AG04450 (cell line): ENCODE measurements around the gene CENPV. TPM values are rescaled to one million over a fixed set of nuclear protein-coding genes. Genes with fewer than 3 reads are reported as not detected.
A peak's percentile ranks its signal among the peaks of the same experiment; 100 is the strongest.

Experiments
- CTCF ChIA-PET: fragments of 300-600, 350-600 bp; formaldehyde crosslinking; extraction: SDS; loops from one replicate; lab custom pipeline; 2022; ENCODE audit warnings: antibody characterized with exemption, inconsistent platforms; lab: Charles Lee
- POLR2A ChIA-PET: fragments of 350-600 bp; formaldehyde crosslinking; extraction: SDS; loops from one replicate; lab custom pipeline; 2021; ENCODE audit warnings: antibody characterized with exemption, inconsistent platforms; lab: Yijun Ruan, JAX
- DNase-seq: peaks from one replicate; pipeline ENCODE4 v3.0.0-alpha.2; 2011; ENCODE audit warnings: low read depth, low spot score
- H3K27ac ChIP-seq: one replicate; pipeline ENCODE4 v1.5.1; 2012; ENCODE audit warnings: low read depth, low read length, control low read depth
- H3K27me3 ChIP-seq: one replicate; pipeline ENCODE4 v1.6.0; 2012; ENCODE audit warnings: low read length; ENCODE audit not compliant: control insufficient read depth, insufficient read depth
- H3K4me3 ChIP-seq: 2 replicates; pipeline ENCODE4 v1.5.1; 2011; ENCODE audit warnings: mild to moderate bottlenecking, low read depth, low read length, control low read depth
- H3K9me3 ChIP-seq: 2 replicates; pipeline ENCODE4 v1.5.1; 2012; ENCODE audit warnings: low read length; ENCODE audit not compliant: control insufficient read depth, insufficient read depth
- polyA plus RNA-seq: library from polyadenylated mRNA; depleted of rRNA; stranded (reverse); fragments of >200 nt; gene quantifications from 2 replicates; pipeline ENCODE4 v1.2.3, GENCODE V29; 2011
- TF ChIP-seq, protein P1 (sequence below): IDR thresholded peaks from 2 replicates; pipeline ENCODE4 v1.5.1; 2011; ENCODE audit warnings: low read depth, low read length, control low read depth, inconsistent platforms

Gene CENPV
- polyA plus RNA-seq, 1 experiment = 65.2 TPM

- ChIA-PET POLR2A (interaction anchor here (0.5 to 4.4 kb wide), 53 partner anchors 8 to 1455 kb away, joined by 3 to 102 read pairs (median 5); partner anchors contain the start of genes CENPV, LRRC75A, NCOR1 and PIGL), CTCF (interaction anchor here (0.6 kb wide), 1 partner anchor 57 kb away, joined by 10 read pairs; no protein-coding TSS in a partner anchor)
- H3K27ac ChIP-seq = peak within 1 kb of the TSS; percentile 94
- no peaks in the 10 kb centered on the region; the same call in 1 of the 2 replicates for H3K9me3 ChIP-seq
- H3K4me3 ChIP-seq = peak within 1 kb of the TSS; percentile 87
- TF ChIP-seq, protein P1, sequence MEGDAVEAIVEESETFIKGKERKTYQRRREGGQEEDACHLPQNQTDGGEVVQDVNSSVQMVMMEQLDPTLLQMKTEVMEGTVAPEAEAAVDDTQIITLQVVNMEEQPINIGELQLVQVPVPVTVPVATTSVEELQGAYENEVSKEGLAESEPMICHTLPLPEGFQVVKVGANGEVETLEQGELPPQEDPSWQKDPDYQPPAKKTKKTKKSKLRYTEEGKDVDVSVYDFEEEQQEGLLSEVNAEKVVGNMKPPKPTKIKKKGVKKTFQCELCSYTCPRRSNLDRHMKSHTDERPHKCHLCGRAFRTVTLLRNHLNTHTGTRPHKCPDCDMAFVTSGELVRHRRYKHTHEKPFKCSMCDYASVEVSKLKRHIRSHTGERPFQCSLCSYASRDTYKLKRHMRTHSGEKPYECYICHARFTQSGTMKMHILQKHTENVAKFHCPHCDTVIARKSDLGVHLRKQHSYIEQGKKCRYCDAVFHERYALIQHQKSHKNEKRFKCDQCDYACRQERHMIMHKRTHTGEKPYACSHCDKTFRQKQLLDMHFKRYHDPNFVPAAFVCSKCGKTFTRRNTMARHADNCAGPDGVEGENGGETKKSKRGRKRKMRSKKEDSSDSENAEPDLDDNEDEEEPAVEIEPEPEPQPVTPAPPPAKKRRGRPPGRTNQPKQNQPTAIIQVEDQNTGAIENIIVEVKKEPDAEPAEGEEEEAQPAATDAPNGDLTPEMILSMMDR = no peak
- DNase-seq = peak; percentile 99
- H3K27me3 ChIP-seq = no peaks in the 10 kb centered on the region
Observed at GRCh38 chr17:16380640-16381495, 27.6 kb upstream of the CENPV start, which contains the start of gene UBB. Gene UBB (plus strand): TSS chr17:16381091. CDS start chr17:16381908, 817 bp downstream.

DNA sequence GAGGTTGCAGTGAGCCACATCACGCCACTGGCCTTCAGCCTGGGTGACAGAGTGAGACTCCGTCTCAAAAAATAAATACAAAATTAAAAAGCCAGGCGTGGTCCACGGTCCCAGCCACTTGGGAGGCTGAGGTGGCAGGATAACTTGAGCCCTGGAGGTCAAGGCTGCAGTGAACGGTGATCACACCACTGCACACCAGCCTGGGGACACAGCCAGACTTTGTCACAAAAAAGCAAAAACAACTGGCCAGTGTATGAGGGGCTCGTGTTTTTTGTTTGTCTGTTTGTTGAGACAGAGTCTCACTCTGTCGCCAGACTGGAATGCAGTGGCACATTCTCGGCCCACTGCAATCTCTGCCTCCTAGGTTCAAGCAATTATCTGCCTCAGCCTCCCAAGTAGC, 26.4 kb upstream of the CENPV start:
- no peak for DNase-seq
- ChIA-PET POLR2A (interaction anchor here (0.7 to 4.4 kb wide), 4 partner anchors 52 to 119 kb away, joined by 3 to 102 read pairs (median 9); no protein-coding TSS in a partner anchor), CTCF (no interaction called here)
- no peak overlapping the region for H3K27ac ChIP-seq
- H3K4me3 ChIP-seq = no peak overlapping the region
- H3K9me3 ChIP-seq = no peaks in the 10 kb centered on the region; the same call in 1 of the 2 replicates
- TF ChIP-seq, protein P1 = no peak
- H3K27me3 ChIP-seq = no peaks in the 10 kb centered on the region

DNA sequence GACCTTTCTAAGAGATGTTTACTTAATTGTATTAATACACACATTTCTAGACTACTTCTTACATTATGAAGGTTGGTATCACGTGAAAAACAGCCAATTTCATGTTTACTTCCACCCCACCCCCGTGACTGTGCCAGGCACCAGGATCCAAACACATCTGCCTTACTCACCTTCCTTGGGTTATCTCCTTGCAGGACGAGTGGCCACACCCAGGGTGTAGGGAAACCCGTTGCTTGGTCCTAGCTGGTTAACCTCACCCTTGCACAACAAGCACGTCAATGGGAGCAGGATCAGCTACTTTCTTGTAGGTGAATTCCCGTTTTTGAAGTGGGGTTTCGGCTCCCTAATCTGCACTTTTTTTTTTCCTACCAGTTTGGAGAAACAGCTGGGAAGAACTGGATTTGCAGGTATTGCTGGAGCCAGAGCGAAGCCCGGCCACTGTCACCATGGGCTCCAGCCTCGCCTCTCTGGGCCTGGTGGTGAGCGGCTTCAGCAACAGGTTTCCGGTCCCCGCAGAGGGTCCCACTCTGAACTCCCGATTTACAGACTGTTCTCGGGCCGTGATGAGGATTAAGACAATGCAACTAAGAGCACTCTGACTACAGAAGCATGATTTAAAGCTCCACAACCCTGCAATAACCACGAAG, 25.5 kb upstream of the CENPV start:
- Histone ChIP-seq H3K4me3 (no peak overlapping the region), H3K9me3 (no peaks in the 10 kb centered on the region; the same call in 1 of the 2 replicates), H3K27me3 (no peaks in the 10 kb centered on the region), H3K27ac (no peak overlapping the region)
- POLR2A ChIA-PET = no interaction called here
- no peak for DNase-seq
- CTCF ChIA-PET = interaction anchor here (0.5 to 2.6 kb wide), 4 partner anchors 15 to 28 kb away, joined by 3 to 20 read pairs (median 6); no protein-coding TSS in a partner anchor
- TF ChIP-seq, protein P1 = no peak

DNA sequence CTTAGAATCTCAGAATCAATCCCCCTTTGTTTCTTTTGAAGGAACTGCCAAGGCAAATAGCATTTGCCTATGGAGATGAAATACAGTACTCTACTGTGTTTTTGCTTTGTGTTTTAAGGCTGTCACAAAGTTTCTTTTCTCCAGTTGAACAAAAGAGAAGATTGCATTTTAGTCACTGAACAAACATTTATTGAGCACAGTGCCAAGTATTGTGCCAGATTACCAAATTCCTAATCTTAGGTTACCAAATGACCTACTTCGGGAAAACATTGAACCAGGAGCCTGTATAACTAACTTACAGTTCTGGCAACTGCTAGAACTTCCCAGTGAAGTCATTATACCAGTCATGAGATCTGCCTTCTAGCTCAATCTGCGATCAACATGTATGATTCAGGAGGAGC, 24.7 kb upstream of the CENPV start:
- POLR2A ChIA-PET = no interaction called here
- Histone ChIP-seq H3K27me3 (no peaks in the 10 kb centered on the region), H3K9me3 (no peaks in the 10 kb centered on the region; the same call in 1 of the 2 replicates), H3K27ac (peak overlapping the region; percentile 24), H3K4me3 (no peak overlapping the region)
- CTCF ChIA-PET = interaction anchor here (0.7 to 2.6 kb wide), 3 partner anchors 14 to 25 kb away, joined by 3 to 20 read pairs (median 4); no protein-coding TSS in a partner anchor
- TF ChIP-seq, protein P1 = no peak
- no peak for DNase-seq
